Measurements from ENCODE around the gene PTGES3. TPM values are rescaled to one million over a fixed set of nuclear protein-coding genes. Genes with fewer than 3 reads are reported as not detected.

The PTGES3 gene
- total RNA-seq, 1 donor from 2014 or later, result 72.1 TPM

DNA sequence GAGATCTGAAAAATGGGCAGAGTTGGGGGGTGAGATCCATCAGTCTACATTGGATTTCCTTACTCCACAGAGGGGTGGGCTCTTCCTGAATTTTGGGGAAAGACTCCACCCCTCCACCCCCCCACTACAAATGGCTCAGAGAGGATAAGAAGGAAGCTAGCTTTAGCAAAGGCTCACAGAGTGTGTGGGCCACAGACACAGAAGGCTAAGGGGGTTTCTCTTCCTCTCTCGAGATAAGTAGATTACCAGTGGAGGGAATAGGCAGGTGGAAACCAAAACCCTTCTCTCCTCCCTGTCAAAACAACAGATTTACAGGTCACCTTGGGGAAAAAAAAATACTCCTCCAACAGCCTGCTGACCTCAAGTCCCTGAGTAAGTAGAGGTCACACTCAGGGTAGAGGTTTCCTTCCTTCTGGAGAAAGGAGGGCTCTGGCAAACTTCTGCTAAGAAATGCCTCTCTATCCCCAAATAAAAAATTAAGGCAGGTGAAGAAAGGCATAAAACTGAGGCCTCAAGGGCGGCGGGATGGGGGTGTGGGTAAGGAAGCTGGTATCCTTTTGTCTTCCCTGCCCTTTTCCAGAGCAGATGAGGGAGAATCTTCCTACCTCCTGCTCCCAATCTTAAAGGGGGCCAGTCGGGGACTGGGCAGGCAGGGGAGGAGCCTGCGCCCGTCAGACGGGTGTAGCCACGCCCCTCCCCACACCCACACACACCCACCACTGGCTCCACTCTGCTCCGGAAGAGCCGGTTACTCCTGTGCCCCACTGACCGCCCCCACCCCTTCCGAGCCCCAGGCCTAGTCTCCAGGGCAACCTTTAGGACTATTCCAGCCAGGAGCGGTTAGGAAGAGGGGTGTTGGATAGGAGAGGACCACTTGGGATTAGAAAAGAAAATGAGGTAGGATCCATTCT, 56.0 kb downstream of the PTGES3 start:
- peak; percentile 75 for DNase-seq (ENCODE audit: low spot score)
- ATAC-seq, result peak; percentile 7

DNA sequence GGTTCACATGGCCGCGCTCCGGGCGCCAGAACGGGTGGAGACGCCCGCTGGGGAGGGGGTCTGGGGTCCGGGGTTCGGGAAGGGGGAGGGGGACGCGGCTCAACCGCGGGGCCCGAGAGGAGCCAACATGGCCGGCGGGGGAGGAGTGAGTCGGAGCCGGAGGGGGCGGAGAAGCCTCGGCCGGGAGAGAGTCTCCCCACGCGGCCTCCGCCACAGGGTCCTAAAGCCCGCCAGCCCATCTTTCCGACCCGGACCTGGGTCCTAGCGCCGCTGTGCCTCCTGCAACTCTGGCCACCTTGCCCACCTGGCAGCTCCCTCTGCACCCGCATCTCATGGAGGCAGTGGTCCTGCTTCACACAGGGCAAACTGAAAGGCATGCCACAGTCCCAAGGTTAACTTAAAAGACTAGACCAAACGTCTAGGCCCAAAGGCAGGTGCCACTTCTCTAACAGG, 57.9 kb downstream of the PTGES3 start, which contains the start of gene BAZ2A:
Gene BAZ2A (minus strand): TSS at position 147 of the 453 bp plus-strand sequence. CDS start 12,796 bp downstream, outside the sequence.
- ATAC-seq (peak; percentile 76), DNase-seq (ENCODE audit: low spot score) (peak; percentile 90)

DNA sequence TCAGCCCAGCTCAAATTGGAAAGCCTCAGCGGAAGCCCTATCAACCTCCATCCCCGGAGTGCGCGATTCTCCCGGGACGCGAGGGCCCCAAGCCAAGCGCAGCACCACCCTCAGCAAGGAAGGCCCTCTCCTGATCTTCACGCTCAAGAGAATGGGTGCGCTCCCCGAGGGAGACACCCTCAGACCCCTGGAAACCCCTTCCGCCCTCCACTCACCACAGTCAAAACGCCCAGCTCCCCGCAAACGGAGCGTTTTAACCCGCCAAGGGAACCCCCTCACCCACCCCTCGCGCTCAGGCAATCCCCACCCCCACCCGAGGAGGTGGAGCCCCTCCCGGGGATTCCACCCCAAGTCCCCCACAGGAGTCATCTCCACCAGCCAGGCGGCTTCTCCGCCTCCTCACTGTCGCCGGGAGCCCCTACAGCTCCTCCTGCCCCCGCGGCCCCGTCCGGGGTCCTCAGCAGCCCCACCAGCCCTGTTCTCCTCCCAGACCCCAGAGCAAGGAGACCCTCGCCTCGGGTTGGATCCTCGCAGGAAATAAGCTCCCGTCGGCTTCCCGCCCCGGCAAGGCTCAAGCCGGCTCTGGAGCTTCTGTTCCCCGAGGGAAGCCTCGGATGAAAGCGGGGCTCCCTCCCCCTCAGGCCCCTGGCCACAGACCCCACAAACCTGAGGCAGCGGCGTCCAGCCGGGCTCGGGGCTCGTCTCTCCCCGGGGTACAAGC, 58.5 kb downstream of the PTGES3 start:
- ATAC-seq, result peak; percentile 41
- peak; percentile 57 for DNase-seq (ENCODE audit: low spot score)

DNA sequence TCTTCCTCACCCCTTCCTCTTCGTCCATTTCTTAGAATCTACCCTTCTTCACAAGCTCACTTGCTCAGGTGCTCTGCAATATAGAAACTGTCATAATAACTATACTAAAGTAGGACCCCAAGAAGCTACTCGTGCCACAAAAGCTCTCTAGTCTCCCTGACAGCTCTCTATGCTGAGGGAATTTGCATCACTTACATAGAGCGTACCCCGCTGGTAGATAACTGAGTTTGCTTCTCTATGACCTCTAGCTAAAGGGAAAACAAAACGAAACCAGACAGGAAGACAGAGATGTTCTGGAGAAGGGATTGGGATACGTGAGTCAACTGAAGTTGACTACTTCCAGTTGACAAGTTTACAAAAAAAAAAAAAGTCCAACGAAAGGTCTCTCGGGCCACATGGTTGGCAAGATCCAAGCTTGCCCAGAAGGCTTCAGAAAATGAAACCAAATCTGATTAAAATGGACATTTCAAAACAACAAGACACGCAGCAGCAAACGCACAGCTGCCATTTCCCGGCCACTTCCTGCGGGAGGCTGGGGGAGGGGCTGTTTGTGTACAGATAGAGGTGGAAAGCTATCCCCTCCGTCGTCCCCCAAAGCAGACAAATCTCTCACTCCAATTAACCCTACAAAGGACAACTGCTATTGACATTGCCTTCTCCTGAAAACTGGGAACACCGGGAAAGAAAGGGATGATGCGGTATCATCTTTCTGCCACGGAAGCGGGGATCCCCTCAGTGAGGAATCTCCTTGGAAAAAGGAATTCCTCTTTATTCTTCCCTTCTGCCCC, 59.2 kb downstream of the PTGES3 start:
- DNase-seq (ENCODE audit: low spot score) (peak; percentile 75), ATAC-seq (peak; percentile 42)

DNA sequence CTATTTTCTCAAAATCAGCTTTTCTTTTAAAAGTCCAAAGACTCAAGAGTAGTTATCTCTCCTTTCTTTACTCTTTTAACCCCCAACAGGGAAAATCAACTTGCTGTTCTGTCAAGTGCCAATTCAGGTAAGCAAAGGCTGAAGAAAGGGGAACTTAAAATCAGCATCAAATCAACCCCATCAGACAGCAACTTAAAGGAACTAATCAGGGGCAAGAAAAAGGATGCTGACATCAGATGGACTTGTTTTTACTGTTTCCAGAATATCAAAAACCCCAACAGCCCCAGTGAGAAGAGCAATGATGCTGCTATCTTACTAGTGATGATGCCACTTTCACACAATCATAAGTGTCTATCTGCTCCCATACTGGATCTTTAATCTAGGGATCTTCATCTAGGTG, 61.4 kb downstream of the PTGES3 start:
- ATAC-seq (no peak), DNase-seq (ENCODE audit: low spot score) (no peak)

DNA sequence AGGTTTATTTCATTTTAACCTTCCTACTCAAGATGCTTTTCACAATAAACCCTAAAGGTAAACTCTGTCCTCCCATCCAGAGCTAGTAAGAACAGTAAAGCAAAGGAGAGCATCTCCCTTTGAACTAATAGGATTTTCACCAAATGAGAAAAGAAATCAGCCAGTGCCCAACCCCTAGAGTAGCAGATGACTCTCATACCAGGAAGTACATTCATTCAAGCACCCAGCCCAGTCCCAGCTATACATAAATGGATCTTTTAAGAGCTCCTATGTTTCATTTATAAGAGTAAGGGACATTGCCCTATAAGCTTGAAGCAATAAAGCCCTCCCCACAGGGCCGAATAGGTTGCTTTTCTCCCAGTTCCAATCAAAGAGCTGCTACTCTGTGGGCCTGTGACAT, 65.5 kb downstream of the PTGES3 start:
- no peak for ATAC-seq
- no peak for DNase-seq (ENCODE audit: low spot score)

DNA sequence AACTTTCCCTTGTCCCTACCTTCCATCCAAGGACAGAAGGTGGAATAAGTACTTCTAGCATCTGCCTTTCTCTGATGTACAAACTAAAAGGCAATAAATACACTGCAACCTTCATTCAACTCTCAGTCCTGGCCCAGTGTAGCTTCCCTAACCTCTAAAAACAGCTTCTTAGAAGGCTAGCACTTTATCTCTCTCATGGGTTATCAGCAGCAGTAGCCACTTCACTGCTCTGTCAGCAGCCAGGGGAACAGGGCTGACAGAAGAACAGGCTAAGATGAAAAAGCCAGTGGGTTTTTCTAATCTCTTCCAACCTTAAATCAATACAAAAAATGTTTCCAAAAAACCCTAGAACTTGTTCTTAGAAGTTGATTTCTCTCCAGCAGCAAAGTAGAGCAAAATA, 71.2 kb downstream of the PTGES3 start:
- no peak for ATAC-seq
- no peak for DNase-seq (ENCODE audit: low spot score)

DNA sequence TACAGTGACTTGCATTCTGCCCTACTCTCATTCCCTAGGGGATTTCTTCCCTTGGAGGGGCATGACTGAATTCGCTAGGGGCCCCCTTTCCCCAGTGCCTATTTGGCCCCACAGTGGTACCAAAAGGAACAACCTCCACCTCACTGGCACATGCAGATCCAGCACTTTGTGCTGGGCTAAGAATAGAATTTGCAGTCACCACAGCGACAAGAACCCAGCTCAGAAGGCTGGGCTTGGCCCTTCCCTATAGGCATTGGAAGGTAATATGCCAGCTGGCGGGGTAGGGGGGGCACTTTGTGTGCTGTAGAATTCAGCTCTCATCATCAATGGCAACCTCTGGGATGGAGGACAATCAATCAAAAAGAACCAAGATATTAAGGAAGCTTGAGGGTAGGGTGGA, 71.8 kb downstream of the PTGES3 start:
- ATAC-seq, result no peak

DNA sequence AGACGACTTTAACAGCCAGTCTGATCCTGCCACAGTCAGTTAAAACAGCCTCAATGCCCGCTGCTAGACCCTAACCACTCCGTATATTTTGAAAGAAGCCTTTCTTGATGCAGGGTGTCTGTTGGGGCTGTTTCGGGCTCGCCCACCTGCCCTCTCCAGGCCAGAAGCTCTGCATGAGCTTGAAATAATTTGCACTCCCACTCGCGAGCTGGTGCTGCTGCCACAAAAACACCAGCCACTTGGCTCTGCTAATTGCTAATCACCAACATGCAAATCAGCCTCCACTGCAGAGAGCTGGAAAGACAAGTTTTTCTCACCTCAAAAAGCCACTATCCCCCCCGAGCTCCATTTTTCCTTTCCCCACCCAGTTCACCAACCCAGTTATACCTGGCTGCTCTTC, 73.5 kb downstream of the PTGES3 start:
- no peak for ATAC-seq
- no peak for DNase-seq (ENCODE audit: low spot score)

More for the DNA sequence above, 71.8 kb downstream of the PTGES3 start:
- no peak for DNase-seq (ENCODE audit: low spot score)

Other genes starting within 250 kb of the PTGES3 start
- gene TIMELESS, start 238.9 kb downstream of the PTGES3 start, total RNA-seq, result 8.6 TPM
- 0.60 TPM for gene MIP, start 233.6 kb downstream of the PTGES3 start, total RNA-seq
- gene SPRYD4, start 219.7 kb downstream of the PTGES3 start, total RNA-seq, result 9.4 TPM
- 251 TPM for gene GLS2, start 200.1 kb downstream of the PTGES3 start, total RNA-seq
- gene RBMS2, start 166.5 kb downstream of the PTGES3 start, total RNA-seq, result 6.6 TPM
- gene BAZ2A, start 58.0 kb downstream of the PTGES3 start, total RNA-seq, result 32.2 TPM
- gene ATP5F1B, start 42.3 kb downstream of the PTGES3 start, total RNA-seq, result 344 TPM
- 223 TPM for gene NACA, start 37.0 kb upstream of the PTGES3 start, total RNA-seq
- 4.9 TPM for gene PRIM1, start 64.0 kb upstream of the PTGES3 start, total RNA-seq
- gene HSD17B6, start 75.0 kb upstream of the PTGES3 start, total RNA-seq, result 554 TPM
- gene SDR9C7, start 246.1 kb upstream of the PTGES3 start, total RNA-seq, result not detected

All from left lobe of liver (tissue), 2 donors.